Mammary epithelial cell (primary cell): ENCODE data around the gene DPYSL5.

Experiments
- EZH2 ChIP-seq: IDR thresholded peaks from 2 replicates; pipeline ENCODE4 v1.6.1; 2012; ENCODE audit warnings: low read length, inconsistent platforms, borderline replicate concordance
- TF ChIP-seq, protein P1 (sequence below), 2 donors: IDR thresholded peaks in 1 of 2; conservative IDR thresholded peaks in 1 of 2; 2 replicates each; pipeline ENCODE4 v1.5.1; 2011 to 2012; ENCODE audit warnings: inconsistent platforms in 2 of 2, low read length in 2 of 2, mild to moderate bottlenecking in 2 of 2, control low read depth in 1 of 2, low read depth in 1 of 2; ENCODE audit not compliant: insufficient read depth in 1 of 2; ENCODE audit errors: extremely low read depth in 1 of 2

DNA sequence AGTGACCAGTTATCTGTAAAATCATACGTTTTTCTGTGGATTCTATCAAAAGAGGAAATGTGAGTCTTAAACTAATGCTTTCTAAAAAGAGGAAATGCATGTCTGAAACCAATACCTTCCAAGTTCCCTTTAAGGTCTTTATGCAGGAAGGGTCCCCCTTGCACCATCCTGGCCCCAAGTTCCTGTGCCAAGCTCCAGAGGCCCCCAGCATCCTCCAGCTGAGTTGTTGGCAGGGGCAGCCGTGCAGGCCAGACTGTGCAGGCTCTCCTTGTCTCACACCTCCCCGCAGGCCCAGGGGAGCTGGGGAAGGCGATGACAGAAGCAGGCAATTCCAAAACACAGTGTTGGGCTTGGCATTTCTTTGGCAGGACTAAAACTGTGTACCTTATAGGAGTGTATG, 39.2 kb downstream of the DPYSL5 start:
- TF ChIP-seq, protein P1, sequence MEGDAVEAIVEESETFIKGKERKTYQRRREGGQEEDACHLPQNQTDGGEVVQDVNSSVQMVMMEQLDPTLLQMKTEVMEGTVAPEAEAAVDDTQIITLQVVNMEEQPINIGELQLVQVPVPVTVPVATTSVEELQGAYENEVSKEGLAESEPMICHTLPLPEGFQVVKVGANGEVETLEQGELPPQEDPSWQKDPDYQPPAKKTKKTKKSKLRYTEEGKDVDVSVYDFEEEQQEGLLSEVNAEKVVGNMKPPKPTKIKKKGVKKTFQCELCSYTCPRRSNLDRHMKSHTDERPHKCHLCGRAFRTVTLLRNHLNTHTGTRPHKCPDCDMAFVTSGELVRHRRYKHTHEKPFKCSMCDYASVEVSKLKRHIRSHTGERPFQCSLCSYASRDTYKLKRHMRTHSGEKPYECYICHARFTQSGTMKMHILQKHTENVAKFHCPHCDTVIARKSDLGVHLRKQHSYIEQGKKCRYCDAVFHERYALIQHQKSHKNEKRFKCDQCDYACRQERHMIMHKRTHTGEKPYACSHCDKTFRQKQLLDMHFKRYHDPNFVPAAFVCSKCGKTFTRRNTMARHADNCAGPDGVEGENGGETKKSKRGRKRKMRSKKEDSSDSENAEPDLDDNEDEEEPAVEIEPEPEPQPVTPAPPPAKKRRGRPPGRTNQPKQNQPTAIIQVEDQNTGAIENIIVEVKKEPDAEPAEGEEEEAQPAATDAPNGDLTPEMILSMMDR (conservative IDR thresholded peaks at IDR 0.05 in 1 of 2, IDR thresholded peaks at IDR 0.05 in 1 of 2; ENCODE audit: extremely low read depth in 1 of 2, insufficient read depth in 1 of 2, low read depth in 1 of 2, low read length in 2 of 2), result no peak
- TF ChIP-seq EZH2, result no peak
